A549 treated with AZD9567 at 1 μM for 4 hours (cell line): ENCODE results near the gene RNF212B. TPM values are rescaled to one million over a fixed set of nuclear protein-coding genes. Genes with fewer than 3 reads are reported as not detected.

Experiments used
- total RNA-seq: library from RNA; stranded (reverse); fragments of 200-300 nt; extraction: Qiagen RNA extraction; gene quantifications from 5 replicates; pipeline ENCODE4 v1.2.3, GENCODE V29; 2022; ENCODE audit not compliant: insufficient read depth

RNF212B gene, protein sequence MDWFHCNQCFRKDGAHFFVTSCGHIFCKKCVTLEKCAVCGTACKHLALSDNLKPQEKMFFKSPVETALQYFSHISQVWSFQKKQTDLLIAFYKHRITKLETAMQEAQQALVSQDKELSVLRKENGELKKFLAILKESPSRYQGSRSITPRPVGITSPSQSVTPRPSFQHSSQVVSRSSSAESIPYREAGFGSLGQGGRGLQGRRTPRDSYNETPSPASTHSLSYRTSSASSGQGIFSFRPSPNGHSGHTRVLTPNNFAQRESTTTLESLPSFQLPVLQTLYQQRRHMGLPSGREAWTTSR
- not detected in 5 replicates for total RNA-seq

DNA sequence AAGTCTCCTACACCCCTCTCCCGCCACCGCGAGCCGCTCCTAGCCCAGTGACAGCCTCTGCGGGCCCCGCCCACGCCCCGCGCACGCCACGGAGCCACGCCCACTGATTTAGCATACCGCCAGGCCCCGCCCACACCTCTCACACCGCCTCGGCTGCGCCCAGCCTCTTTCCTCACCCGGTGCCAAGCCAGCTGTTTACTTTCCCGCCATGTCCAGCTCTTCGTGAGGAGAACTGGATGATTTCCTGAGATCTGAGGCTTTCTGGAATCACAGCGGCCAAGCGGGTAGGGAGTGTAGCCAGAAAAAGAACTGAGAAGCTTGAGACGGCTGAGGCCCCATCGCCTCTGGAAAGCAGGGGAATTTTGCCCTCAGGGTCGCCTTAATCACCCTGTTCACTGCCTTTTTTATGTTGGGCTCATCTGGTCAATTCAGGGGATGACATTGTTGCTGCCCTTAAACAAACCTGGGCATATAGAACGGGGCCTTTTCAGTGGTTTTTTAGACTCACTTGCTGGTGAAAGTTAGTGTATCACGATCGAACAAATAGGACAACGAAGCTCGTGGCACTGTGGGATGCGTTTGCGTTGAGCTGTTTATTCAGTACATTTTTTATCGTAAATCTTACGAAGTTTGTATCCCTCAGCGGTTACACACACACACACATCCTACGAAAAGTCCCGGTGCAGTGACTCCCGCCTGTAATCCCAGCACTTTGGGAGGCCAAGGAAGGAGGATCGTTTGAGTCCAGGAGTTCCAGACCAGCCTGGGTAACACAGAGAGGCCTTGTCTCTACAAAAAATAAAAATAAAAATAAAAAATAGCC, at the start of gene RNF212B:
RNF212B (plus strand) TSS at position 165 of the 823 bp plus-strand sequence. CDS start 2,410 bp downstream, outside the sequence.

DNA sequence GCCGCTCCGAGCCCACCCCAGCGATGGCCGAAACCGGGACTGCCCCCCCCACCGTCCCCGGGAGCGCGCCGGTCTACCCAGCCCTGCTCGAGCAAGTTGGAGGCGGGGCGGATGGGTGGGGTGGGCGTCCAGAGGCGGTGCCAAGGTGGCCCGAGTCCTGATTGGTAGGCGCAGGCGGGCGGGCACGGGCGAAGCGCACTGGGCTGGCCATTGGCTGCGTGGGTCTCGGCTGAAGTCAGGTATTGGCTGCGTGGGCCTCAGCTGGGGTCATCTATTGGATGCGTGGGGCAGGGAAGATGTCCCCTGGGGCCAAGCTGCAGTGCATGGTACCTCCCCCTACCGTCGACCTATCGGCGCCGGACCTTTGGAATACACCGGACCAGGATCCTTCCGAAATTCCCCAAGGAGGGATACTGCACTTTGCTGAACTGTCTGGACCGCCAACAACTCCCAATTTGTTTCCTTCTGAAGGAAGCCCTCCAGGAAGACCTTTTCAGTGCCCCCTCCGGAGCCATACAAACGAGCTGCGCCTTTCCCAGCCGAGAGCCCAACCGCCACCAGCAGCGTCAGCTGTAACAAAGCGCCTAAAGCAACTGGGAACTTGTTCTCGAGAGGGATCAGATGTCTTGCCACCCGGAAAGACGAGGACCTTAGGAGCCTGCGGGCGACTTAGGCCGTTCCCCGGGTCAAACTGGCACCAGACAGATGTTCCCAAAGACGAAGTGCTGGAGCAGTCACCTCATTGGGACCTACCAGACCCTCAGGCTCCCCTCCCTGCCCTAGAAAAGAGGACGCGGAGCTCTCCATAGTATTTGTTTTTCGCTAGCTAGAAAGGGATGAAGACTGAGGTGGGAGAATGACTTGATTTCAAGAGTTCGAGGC, 48.5 kb downstream of the RNF212B start, which contains the start of gene HOMEZ:
HOMEZ (minus strand) TSS at position 113 of the 882 bp plus-strand sequence. CDS start 180 bp downstream, outside the sequence.

DNA sequence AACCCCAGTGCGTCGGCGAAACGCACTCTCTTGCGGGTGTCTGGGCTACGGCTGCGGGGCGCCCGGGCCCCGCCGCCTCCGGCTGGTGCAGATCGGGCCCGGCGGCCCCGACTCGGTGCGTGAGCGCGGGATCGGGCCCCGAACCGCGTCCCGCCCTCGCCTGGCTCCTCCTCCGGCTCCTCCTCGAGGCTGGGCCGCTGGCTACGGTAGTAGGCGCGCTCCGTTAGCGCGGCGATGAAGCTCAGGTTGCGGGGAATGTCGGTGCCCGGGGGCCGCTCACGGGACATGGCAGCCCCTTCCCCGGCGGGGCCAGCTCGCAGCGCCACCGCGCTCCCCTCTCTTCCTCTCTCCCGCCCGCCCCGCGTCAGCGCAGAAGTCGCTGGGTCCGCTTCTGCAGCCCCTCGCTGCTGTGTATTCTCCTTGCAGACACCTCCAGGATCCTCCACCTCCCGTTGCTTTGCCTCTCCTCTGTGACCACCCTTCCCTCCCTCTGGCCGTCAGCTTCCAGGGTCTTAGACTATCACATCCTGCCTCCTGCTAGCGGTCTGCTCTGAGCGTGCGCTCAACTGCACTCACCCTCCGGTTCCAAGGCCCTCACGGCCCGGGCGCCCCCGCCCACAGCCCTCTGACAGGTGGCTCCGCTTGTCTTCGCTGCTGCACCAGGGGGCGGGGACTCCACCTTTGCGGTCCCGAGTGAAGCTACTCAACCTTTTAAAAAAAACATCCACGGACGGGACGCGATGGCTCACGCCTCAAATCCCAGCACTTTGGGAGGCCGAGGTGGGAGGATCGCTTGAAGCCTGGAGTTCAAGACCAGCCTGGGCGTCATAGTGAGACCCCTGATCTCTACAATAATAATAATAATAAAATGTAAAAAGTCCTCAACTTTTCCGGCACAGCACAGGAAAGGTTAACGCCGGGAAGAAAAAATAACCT, 64.8 kb downstream of the RNF212B start, which contains the start of gene PPP1R3E:
PPP1R3E (minus strand) TSS at position 570 of the 936 bp plus-strand sequence; CDS start at position 287, 283 bp downstream.

GRCh38 chr14:23306412-23307145, 68.8 kb downstream of the RNF212B start, which contains the start of gene BCL2L2:
BCL2L2 (plus strand) TSS chr14:23306833; CDS start chr14:23307768, 935 bp downstream.

GRCh38 chr14:23320584-23321571, 83.1 kb downstream of the RNF212B start, which contains the start of gene PABPN1:
PABPN1 (plus strand) TSS chr14:23321457; CDS start chr14:23321470, 13 bp downstream.

Other genes with a start within 250 kb of the RNF212B start
- 2.6 to 4.9 TPM (median 3.2 TPM) in 5 replicates for gene C14orf93, start 227.8 kb upstream of the RNF212B start, total RNA-seq
- gene PSMB5, start 203.0 kb upstream of the RNF212B start, total RNA-seq, result 245 to 331 TPM (median 307 TPM) in 5 replicates
- gene PSMB11, start 195.7 kb upstream of the RNF212B start, total RNA-seq, result not detected in 5 replicates
- gene CDH24, start 180.4 kb upstream of the RNF212B start, total RNA-seq, result 3.1 to 5.1 TPM (median 5.0 TPM) in 5 replicates
- 94.3 to 100 TPM (median 97.3 TPM) in 5 replicates for gene ACIN1, start 142.8 kb upstream of the RNF212B start, total RNA-seq
- 82.9 to 104 TPM (median 100 TPM) in 5 replicates for gene C14orf119, start 142.4 kb upstream of the RNF212B start, total RNA-seq
- not detected in 5 replicates for gene CIROP, start 132.9 kb upstream of the RNF212B start, total RNA-seq
- 0.05 TPM in 1 of 5 replicates, not detected in the others for gene CEBPE, start 118.7 kb upstream of the RNF212B start, total RNA-seq
- gene SLC7A8, start 54.3 kb upstream of the RNF212B start, total RNA-seq, result 1.1 to 1.5 TPM (median 1.2 TPM) in 4 of 5 replicates, not detected in the other
- 8.3 to 21.3 TPM (median 9.3 TPM) in 5 replicates for gene HOMEZ, start 48.2 kb downstream of the RNF212B start, total RNA-seq
- gene PPP1R3E, start 64.9 kb downstream of the RNF212B start, total RNA-seq, result 3.9 to 8.9 TPM (median 4.3 TPM) in 5 replicates
- 13.4 to 19.6 TPM (median 17.9 TPM) in 5 replicates for gene BCL2L2, start 68.9 kb downstream of the RNF212B start, total RNA-seq
- 136 to 154 TPM (median 142 TPM) in 5 replicates for gene PABPN1, start 83.5 kb downstream of the RNF212B start, total RNA-seq
- gene SLC22A17, start 115.0 kb downstream of the RNF212B start, total RNA-seq, result 5.9 to 8.7 TPM (median 6.8 TPM) in 5 replicates
- gene EFS, start 127.2 kb downstream of the RNF212B start, total RNA-seq, result not detected in 5 replicates
- not detected in 5 replicates for gene IL25, start 134.9 kb downstream of the RNF212B start, total RNA-seq
- gene CMTM5, start 139.1 kb downstream of the RNF212B start, total RNA-seq, result not detected in 5 replicates
- gene MYH6, start 170.3 kb downstream of the RNF212B start, total RNA-seq, result 0.02 TPM in 2 of 5 replicates, not detected in the others
- gene MYH7, start 197.7 kb downstream of the RNF212B start, total RNA-seq, result not detected in 5 replicates
- gene NGDN, start 231.8 kb downstream of the RNF212B start, total RNA-seq, result 53.3 to 62.7 TPM (median 61.0 TPM) in 5 replicates